GM06990 (cell line): Measurements from ENCODE around the gene ZNHIT3.
A peak's percentile ranks its signal among the peaks of the same experiment; 100 is the strongest.
"Not testable (repeated sequence)": the region's sequence is repeated elsewhere in the genome, so short reads cannot be mapped to it uniquely, and the experiment has no call there.

ENCODE experiments used
- DNase-seq: peaks from one replicate; pipeline ENCODE4 v3.0.0-alpha.2; 2011; ENCODE audit not compliant: insufficient read length; ENCODE audit errors: extremely low read depth
- H3K27me3 ChIP-seq: replicated peaks from 2 replicates; pipeline ENCODE4 v1.6.0; 2011; ENCODE audit warnings: low read length; ENCODE audit not compliant: control insufficient read depth, insufficient read depth
- H3K36me3 ChIP-seq: 2 replicates; pipeline ENCODE4 v1.5.1; 2011; ENCODE audit warnings: low read length; ENCODE audit not compliant: control insufficient read depth, insufficient read depth
- H3K4me3 ChIP-seq: replicated peaks from 2 replicates; pipeline ENCODE4 v1.5.1; 2011; ENCODE audit warnings: low read depth, mild to moderate bottlenecking, control low read depth, low read length
- CTCF ChIP-seq: IDR thresholded peaks from 2 replicates; pipeline ENCODE4 v1.5.1; 2011; ENCODE audit warnings: low read length, control low read depth, mild to moderate bottlenecking, inconsistent platforms; ENCODE audit not compliant: insufficient read depth, poor library complexity, severe bottlenecking

Gene ZNHIT3

GRCh38 chr17:36486204-36487194 lies at the start of gene ZNHIT3:
TSS of gene ZNHIT3 (plus strand) at chr17:36486681. CDS start at chr17:36486700, 19 bp downstream.
- H3K4me3 ChIP-seq: peak within 1 kb of the TSS; percentile 69
- no peaks in the 10 kb centered on the region for H3K36me3 ChIP-seq
- DNase-seq: peak; percentile 92
- H3K27me3 ChIP-seq: peaks cover 2% of the 10 kb centered on the region; the same call in 1 of the 2 replicates
- TF ChIP-seq CTCF: no peak

- not testable (repeated sequence) for H3K27me3 ChIP-seq, H3K4me3 ChIP-seq, DNase-seq, H3K36me3 ChIP-seq
These were observed 44.7 kb upstream of the ZNHIT3 start for GRCh38 chr17:36441792-36442191.

- no peak for TF ChIP-seq CTCF
- no peak for DNase-seq
- Histone ChIP-seq H3K36me3 (no peaks in the 10 kb centered on the region), H3K27me3 (no peaks in the 10 kb centered on the region), H3K4me3 (no peak overlapping the region)
These were observed 42.7 kb upstream of the ZNHIT3 start for GRCh38 chr17:36443777-36444176.

- not testable (repeated sequence) for H3K36me3 ChIP-seq, DNase-seq
These were observed 36.5 kb upstream of the ZNHIT3 start for GRCh38 chr17:36449997-36450396.

GRCh38 chr17:36452888-36453287 lies 33.6 kb upstream of the ZNHIT3 start:
- not testable (repeated sequence) for H3K27me3 ChIP-seq, H3K4me3 ChIP-seq, DNase-seq, H3K36me3 ChIP-seq

More at GRCh38 chr17:36449997-36450396, 36.5 kb upstream of the ZNHIT3 start:
- H3K4me3 ChIP-seq, H3K27me3 ChIP-seq: not testable (repeated sequence)

- not testable (repeated sequence) for H3K36me3 ChIP-seq, H3K27me3 ChIP-seq, H3K4me3 ChIP-seq, DNase-seq
These were observed 28.8 kb upstream of the ZNHIT3 start for GRCh38 chr17:36457701-36458100.

- DNase-seq: no peak
- Histone ChIP-seq H3K36me3 (no peaks in the 10 kb centered on the region), H3K27me3 (peaks cover 3% of the 10 kb centered on the region), H3K4me3 (no peak overlapping the region)
- no peak for TF ChIP-seq CTCF
These were observed 27.4 kb upstream of the ZNHIT3 start for GRCh38 chr17:36459045-36459444.
